Kidney glomerular epithelial cell (primary cell): ENCODE results near the gene PIGT.

Experiments used
- DNase-seq: peaks from one replicate; lab custom pipeline; 2025; lab: John Stamatoyannopoulos, UW

Gene PIGT

DNA sequence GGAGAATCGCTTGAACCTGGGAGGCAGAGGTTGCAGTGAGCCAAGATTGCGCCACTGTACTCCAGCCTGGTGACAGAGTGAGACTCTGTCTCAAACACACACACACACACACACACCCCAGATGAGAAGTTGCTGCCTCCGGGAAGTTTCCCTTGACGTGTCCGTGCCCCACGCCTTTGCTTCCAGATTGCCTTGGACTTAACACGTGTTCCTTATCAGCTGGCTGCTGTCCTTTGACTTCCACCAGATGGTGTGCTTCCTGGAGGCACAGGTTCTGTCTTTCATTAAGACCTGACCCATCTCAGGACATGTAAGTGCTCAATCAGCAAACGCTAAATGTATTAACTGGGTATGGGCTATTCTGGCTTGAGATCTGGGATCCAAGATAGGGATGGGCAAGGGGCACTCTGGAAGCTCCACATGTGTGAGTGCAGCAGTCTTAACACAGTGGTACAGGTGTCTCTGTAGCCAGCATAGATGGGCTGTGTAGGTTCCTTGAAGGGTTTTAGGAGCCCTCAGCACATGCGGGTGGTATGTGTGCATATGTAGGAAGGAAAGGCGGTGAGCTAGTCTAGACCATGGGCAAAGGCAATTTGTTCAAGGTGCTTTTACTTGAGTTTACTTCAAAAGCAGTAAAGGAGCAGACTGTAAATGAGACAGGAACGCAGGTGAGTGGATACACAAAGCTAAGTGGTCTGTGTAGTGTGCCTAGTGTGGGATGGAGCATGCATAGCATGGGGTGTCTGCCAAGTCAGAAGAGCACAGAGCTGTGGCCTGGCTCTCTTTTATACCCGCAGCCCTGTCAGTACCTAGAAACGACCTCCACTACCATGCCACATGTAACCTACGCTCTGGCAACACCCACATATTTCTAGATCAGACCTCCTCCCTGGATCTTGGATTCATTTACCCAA lies 11.6 kb downstream of the PIGT start:
- DNase-seq, result no peak

DNA sequence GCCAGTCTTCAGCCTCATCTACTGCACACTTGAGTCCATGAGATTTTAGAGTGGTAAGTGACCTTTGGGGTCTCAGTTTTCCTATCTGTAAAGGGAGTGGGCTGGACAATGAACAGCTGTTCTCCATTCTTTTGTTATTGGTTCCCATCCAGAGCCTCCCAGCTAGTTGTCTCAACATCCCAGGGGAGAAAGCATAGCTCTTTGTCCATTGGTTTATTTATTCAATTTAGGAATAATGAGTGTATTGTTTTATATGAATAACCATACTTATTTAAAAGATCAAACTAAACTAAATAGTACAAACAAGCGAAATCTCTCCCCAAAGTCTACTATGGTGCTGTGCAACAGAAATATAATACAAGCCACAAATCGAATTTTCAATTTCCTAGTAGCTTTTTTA lies 13.7 kb downstream of the PIGT start:
- no peak for DNase-seq

DNA sequence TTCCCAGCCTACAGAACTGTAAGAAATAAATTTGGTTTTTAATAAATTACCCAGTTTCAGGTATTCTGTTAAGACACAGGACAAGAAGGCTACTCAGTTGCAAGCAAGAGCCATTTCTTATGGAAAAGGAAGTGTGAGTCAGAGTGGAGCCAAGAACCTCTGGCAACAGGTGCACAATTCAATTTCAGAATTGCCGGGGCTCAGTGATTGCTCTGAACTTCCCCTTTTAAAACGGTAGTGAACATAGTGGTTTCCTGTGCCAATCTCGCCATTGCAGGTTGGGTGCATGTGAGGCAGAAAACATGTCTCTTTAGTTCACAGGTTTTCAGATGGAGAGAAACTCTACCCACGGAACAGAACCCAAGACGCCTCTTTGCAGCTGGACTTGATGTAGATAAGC lies 16.4 kb downstream of the PIGT start:
- no peak for DNase-seq

DNA sequence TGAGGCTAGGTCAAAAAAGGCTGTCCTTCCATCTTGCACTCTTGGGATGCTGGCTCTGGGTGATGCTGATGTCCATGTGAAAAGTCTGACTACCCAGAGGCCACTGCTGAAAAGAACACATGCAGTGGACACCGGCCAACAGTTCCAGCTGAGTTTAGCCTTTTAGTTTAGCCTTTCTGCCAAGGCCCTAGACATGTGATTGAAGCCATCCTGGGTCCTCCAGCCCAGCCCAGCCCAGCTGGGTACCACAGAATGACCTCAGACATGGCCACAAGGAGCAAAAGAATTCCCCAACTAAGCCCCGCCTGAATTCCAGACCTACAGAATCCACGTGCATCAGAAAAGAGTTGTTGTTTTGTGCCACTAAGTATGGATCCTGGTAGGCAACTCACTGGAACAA lies 17.4 kb downstream of the PIGT start:
- no peak for DNase-seq

DNA sequence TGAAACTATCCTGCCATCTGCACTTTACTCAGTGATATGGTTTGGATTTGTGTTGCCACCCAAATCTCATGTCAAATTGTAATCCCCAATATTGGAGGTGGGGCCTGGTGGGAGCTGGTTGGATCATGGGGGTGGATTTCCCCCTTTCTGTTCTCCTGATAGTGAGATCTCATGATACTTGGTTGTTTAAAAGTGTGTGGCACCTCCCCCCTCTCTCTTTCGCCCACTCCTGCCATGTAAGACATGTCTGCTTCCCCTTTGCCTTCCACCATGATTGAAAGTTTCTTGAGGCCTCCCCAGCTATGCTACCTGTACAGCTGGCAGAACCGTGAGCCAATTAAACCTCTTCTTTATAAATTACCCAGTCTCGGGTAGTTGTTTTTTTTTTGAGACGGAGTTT lies 18.0 kb downstream of the PIGT start:
- no peak for DNase-seq

DNA sequence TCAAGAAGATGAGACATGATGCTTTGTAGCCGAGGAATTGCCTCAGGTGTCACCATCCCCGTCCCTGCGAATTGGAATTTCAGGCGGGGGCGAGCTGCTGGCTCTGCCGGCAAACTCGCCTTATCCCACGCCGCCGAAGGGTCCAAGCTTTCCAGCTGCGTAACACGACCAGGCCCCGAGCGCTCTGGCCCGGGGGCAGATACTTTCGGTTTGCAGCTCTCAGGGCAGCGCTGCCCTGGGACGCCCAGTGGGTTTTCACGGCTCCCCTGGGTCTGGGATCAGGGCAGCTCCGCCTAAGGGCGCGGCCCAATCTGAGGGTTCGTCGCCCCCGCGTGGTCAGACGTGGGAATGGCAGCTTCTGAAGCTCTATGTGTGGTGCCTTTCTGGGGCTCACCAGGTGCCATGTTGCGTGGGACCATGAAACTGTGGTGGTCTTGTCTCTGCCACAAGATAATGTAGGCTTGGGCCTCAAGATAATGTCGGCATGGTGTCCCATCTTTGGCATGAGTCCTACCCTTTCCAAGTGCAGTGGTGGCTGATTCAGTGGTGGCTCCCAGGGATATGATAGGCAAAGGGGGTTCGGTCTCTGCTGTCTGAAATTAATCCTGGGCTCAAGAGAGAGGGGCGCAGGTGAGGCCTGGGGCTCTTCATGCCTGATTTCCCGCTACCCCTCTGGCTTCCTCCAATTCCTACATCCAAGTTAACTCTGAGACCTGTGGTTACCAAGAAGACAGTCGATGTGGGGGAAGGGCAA lies 21.0 kb downstream of the PIGT start:
- peak; percentile 78 for DNase-seq

DNA sequence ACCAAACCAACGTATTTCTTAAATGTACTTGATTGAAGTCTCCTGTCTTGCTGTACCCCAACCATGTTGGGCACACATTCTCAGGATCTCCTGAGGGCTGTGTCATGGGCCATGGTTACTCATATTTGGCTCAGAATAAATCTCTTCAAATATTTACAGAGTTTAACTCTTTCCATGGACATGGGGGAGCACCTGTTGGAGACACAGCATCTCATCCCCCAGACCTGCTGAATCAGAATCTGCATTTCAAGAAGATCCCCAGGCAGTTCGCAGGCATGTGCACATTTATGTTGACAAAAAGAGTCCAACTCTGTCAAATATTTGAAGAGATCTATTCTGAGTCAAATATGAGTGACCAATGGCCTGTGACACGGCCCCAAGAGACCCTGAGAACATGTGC lies 24.5 kb downstream of the PIGT start:
- no peak for DNase-seq

DNA sequence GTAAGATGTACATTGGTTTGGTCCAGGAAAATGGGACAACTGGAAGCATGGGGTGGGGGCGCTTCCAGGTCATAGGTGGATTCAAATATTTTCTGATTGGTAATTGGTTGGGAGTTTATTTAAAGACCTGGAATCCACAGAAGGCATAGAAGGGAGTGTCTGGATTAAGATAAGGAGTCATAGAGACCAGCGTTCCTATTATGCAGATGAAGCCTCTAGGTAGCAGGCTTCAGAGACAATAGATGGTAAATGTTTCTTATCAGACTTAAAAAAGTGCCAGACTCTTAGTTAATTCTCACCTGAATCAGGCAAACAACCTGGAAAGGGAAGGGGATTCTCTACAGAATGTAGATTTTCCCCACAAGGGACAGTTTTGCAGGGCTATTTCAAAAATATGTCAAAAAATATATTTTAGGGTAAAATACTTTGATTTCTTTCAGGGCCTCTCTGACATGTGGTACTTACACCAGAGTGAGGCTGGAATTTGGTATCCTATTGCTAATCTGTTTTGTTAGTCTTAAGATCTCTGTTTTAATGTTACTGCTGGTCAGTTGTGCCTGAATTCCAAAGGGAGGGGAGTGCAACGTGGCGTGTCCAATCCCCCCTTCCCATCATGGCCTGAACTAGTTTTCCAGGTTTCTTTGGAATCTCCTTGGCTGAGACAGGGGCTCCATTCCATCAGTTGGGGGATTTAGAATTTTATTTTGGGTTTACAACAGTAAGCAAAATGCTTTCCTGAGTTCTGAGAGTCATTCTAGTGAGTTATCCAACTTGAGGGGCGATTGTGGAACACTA lies 25.1 kb downstream of the PIGT start:
- DNase-seq, result no peak

DNA sequence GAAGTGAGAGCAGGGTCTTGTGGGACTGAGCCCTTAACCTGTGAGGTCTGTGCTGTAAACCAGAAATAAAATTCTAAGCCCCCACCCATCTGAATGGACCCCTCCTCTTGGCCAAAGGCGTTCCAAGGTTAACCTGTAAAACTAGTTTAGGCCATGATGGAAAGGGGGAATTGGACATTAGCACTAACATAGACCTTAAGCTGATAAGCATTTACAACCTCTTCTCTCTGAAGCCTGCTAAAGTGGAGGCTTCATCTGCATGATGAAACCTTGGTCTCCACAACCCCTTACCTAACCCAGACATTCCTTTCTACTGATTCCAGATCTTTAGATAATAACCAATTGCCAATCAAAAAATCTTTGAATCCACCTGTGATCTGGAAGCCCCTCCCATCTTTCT lies 25.8 kb downstream of the PIGT start:
- no peak for DNase-seq

DNA sequence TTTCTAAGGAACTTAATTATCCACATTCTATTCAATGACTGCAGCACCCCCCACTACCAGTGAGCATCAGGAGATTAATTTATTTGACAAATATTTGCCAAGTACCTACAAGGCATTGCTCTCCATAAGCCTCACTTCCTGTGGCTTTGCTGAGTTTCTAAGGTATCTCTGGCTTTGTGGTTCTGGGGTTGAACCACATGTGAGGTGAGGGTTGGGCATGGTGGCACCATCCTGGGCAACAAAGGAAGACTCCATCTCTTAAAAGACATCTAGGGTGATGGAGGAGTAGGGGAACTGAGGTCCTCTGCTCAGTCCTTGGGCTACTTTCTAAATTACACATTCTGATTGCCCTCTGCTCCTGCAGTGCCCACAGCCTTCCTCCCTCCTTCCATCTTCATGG lies 28.1 kb downstream of the PIGT start:
- no peak for DNase-seq

DNA sequence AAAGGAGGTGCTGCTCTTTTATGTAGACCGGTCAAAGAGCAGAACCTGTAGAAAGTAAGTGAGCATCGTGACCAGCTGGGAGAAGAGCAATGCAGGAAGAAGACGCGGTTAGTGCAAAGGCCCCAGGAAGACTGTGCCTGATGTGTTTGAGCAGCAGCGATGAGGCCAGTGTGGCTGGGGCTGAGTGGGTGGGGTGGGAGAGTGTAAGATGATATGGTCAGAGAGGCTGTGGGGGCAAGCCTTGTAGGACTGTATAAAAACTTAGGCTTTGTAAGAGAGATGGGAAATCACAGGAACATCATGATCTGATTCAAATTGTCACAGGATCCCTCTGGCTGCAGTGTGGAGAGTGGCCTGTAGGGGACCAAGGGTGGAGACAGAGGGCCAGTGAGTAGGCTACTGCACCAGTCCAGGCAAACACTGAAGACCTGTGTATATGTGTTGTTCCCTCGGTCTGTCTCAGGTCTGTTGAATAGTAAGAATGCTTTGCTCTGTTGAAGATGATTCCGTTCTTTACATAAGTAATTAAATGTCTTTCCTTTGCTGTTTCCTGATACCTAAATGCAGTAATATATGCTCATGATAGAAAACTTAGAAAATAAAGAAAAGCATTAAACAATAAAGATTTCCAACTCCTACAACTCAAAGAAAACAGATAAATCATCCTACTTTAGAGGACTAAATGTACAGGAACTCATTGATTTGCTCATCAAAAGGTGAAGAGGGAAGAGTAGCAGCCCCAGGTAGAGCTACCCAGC lies 30.0 kb downstream of the PIGT start:
- DNase-seq, result no peak

DNA sequence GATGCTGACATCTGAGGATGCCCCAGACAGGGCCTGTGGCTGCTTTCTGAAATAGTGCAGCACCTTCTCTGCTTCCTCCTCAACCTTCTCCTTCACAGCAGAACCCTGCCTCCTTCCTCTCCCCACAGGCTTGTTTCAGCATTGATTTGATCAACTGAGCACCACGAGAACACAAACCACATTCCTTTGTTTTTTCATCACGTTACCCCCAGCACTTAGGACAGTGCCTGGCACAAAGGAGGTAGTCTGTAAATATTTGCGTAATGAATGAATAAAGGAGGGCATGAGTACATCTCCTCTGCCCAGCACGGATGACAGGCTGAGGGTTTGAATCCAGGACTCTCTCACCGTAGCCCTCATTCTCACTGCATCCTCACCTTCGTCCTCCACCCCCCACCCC lies 32.3 kb downstream of the PIGT start:
- no peak for DNase-seq

DNA sequence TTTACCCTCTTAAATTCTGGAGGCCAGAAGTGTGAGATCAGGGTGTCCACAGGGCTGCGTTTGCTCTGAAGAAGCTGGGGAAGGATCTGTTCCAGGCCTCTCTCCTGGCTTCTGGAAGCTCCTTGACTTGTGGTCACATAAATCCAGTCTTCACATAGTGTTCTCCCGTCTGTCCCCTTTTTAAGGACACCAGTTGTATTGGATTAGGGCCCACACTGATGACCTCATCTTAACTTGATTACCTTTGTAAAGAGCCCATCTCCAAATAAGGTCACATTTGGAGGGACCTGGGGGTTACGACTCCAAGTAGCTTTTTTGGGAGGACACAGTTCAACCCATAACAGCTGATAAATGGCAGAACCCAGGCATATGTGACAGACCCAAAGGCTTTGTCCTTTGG lies 33.6 kb downstream of the PIGT start:
- no peak for DNase-seq

DNA sequence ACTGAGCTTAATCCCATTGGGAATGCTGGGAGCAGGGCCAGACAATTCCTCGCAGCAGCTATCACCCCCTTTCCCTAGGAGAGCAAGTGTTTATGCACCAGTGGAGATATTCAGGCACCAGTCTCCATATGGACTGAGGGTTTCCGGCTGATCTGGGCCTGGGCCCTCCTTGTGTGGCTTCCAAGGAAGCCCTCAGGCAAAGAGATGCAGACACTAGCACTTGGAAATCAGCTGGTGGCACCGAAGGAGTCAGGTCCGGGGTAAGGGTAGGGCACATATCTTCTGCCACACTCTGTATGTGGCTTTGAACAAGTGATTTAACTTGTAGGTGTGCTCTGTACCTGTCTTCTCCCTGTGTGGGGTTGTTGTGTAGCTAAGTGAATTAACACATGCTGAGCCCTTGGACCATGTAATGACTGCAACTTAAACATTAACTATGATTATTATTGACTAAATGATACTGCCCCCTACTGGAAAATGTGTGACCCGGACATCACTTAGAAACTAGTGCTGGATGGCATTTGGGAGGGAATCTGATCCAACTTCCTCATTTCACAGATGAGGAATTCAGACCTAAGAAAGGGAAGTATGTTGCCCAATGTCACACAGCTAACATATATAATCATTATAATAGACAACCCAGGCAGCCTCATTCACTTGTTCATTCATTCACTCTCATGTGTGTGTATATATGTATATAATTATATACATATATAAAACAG lies 34.3 kb downstream of the PIGT start:
- peak; percentile 55 for DNase-seq

DNA sequence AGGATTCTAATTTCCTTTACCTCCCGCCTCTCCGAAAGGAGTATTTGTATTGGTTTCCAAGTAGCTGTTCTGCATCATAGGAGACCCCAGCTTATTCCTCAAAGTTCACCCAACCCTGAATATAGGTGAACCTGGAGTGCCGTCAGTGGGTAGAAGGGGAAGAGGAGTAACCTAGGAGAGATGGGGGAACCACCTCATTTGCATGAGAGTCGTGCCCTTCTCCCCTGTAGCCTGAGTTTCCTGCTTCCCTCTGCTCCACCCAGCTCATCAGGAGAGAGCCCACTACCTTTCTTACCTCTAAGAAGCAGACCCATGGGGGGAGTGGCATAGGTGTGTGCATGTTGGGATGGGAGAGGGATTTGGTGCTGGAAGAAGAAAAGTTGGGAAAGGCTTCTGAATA lies 36.3 kb downstream of the PIGT start:
- no peak for DNase-seq

DNA sequence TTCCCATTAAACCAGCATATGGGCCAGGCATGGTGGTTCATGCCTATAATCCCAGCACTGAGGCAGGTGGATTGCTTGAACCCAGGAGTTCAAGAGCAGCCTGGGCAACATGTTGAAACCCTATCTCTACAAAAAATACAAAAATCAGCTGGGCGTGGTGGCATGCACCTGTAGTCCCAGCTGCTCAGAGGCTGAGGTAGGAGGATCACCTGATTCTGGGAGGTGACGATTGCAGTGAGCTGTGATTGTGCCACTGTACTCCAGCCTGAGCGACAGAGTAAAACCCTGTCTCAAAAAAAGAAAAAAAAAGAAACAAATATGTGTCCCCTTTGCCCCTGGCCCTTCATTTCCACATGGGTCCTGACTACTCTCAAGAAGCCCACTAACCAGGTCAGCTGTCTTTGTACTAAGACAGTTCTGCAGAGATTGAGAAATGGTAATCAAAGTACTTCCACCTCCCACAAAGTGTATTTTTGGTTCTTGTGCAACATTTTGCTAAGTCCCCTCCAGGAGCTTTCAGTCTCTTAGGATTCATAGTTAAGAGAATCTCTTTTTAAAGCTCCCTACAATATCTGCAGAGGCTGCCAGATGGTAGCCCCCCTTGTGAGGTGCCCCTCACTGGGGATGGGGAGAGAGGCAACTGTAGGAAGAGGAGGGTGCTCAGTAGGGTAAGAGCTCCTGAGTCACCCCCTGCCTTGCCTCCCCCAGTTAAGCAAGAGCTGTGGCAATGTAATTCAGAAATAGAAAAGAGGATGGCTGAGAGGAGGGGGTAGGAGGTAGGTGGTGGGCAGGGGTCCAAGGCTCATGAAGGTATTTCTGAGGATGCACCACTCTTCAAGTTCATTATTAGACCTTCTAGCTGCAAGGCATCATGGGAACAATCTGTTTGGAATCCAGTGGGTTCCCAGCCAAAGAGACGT lies 37.1 kb downstream of the PIGT start:
- no peak for DNase-seq

DNA sequence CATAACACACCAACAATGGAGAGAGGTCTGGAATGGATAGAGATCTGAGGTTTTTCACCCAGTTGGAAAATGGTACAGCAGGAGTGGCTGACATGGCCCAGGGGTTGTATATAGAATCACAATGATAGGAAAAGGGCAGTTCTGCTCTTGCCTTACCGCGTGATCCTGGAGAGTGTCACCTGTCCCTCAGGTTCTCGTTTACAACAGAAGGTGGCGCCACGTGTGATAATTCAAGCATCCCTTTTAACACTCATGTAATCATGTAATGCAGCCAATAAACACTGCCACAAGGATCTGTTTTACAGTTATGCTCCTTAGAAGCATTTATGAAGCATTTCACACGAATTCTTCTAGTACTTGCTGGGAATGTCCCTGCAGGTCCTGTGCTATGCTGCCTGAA lies 40.7 kb downstream of the PIGT start:
- peak; percentile 13 for DNase-seq

DNA sequence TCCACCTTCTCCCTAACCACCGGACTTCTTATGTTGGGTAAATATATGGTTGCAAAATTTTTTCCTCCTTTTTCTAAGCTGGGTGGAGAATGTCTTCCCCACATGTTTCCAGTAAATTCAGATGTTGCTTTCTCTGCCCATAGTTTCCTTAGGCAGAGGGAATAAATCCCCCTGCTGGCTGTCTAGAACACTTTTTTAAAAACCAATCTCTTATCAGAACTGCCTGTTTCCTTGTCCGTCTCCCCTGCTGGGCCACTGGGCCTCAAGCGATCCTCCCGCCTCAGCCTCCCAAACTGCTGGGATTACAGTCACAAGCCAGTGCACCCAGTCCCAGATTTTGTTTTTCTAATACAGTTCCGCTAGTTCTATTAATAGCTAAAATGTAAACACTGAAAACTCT lies 43.7 kb downstream of the PIGT start:
- DNase-seq, result no peak

DNA sequence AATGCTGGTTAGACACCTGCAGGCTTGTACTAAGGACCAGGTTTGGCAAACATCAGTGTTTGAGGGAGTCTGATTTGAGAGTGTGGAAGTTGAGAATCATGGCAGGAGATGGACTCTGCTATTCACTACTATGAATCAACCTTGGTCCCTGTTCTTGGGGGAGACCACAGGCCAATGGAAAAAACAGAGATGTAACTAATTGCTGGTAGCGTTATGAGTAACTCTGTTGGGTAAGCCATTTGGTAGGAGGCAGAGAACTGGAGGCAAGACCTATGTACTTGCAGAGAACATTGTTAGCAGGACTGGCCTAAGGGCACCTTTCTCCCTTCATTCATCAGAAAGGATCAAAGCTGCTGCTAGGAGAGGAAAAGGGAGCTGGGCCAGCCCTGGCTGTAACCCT lies 45.3 kb downstream of the PIGT start:
- no peak for DNase-seq
